ENCODE data around the gene ZNFX1. TPM values are rescaled to one million over a fixed set of nuclear protein-coding genes. Genes with fewer than 3 reads are reported as not detected.
"Not testable (repeated sequence)": the region's sequence is repeated elsewhere in the genome, so short reads cannot be mapped to it uniquely, and the experiment has no call there.

The ZNFX1 gene
- total RNA-seq, 1 donor, result 56.6 TPM

DNA sequence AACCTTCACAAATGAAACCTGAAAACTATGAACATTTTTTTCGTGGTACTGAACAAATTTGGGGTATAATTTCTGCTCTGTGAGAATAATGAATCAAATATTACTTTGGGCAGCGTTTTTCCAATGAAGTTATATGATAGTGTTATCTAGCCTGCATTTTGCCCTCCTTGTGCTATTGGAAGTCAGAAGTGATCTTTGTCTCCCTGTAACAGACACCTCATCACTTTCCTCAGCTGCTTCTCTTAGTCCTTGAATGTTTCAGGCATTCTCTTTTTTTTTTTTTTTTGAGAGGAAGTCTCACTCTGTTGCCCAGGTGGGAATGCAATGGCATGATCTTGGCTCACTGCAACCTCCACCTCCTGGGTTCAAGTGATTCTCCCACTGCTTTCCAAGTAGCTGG is 48.5 kb downstream of the ZNFX1 start:
- TF ChIP-seq, protein P1, sequence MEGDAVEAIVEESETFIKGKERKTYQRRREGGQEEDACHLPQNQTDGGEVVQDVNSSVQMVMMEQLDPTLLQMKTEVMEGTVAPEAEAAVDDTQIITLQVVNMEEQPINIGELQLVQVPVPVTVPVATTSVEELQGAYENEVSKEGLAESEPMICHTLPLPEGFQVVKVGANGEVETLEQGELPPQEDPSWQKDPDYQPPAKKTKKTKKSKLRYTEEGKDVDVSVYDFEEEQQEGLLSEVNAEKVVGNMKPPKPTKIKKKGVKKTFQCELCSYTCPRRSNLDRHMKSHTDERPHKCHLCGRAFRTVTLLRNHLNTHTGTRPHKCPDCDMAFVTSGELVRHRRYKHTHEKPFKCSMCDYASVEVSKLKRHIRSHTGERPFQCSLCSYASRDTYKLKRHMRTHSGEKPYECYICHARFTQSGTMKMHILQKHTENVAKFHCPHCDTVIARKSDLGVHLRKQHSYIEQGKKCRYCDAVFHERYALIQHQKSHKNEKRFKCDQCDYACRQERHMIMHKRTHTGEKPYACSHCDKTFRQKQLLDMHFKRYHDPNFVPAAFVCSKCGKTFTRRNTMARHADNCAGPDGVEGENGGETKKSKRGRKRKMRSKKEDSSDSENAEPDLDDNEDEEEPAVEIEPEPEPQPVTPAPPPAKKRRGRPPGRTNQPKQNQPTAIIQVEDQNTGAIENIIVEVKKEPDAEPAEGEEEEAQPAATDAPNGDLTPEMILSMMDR (IDR thresholded peaks at IDR 0.05; ENCODE audit: insufficient read depth, low read depth, low read length), result no peak
- no peak overlapping the region for H3K4me3 ChIP-seq (ENCODE audit: low read depth, low read length)
- no peak for DNase-seq (ENCODE audit: low read depth)

DNA sequence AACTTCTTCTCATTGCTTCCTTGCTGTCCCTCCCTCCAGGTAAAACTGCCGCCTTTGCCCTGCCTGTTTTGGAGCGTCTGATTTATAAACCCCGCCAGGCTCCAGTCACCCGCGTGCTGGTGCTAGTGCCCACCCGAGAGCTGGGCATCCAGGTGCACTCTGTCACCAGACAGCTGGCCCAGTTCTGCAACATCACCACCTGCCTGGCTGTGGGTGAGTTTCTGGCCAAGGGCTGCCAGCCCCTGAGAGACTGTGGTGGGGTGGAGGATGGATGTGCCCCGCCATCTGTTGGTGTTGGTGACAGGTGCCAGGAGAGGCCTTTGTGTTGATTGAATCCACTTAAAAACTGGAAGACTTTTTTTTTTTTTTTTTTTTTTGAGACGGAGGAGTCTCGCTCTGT is 49.2 kb downstream of the ZNFX1 start:
- H3K4me3 ChIP-seq (ENCODE audit: low read depth, low read length), result no peak overlapping the region
- TF ChIP-seq, protein P1 (IDR thresholded peaks at IDR 0.05; ENCODE audit: insufficient read depth, low read depth, low read length), result no peak
- no peak for DNase-seq (ENCODE audit: low read depth)

DNA sequence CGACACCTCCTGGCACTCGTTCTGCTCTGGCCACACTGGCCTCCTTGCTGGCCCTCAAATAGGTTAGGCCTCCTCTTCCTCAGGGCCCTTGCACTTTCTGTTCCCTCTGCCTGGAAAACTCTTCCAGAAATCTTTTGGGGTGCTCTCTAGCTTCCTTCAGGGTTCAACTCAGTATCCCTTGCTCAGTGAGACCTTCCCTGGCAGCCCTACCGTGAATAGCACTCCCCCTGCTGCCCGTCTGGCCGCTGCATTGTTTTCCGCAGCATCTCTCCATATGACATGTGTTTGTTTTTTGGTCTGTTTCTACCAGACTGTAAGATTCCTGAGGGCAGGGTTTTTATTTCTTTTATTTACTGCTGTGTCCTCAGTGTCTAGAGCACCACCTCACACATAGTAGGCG is 52.0 kb downstream of the ZNFX1 start:
- DNase-seq (ENCODE audit: low read depth), result no peak
- TF ChIP-seq, protein P1 (IDR thresholded peaks at IDR 0.05; ENCODE audit: insufficient read depth, low read depth, low read length), result no peak

DNA sequence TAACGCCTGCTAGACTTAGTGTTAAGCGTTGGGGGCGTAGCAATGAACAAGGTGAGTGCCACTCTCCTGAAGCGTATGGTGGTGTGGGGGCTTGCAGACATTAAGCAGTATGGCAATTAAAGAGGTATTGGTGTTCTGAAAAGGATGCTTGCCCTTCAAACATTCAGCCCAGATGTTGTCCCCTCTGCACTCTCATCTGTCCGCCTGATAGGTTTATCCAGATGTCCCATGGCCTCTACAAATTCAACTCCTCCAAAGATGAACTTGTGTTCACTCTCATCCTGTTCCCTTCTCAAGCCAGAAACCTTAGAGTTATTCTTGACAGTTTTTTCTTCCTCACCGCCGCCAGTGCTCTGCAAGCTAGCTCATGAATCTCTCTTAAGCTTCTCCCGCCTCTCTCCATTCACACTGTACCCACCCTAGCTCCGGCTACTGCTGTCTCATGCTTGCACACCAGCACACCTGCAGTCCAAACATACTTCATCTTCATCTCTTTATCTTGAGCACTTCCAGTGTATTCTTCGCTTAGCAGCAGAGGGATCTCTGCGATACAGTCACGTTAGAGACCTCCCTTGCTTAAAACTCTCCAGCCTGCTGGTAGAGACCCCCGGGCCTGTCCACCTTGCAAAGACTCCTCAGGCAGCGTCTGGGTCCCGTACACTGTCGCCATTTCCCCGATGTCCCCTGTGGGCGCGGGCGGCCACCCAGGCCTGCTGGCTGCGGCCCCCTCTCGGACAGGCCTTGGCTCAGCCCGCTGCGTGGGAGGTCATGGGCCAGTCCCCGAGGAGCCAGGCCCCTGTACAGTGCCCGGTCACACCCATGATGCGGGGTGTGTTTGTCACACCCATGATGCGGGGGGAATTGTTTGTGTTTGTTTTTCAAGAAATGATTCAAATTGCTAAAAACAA is 57.7 kb downstream of the ZNFX1 start:
- TF ChIP-seq, protein P1 (IDR thresholded peaks at IDR 0.05; ENCODE audit: insufficient read depth, low read depth, low read length), result no peak
- no peak for DNase-seq (ENCODE audit: low read depth)
- peak overlapping the region; percentile 100 for H3K4me3 ChIP-seq (ENCODE audit: low read depth, low read length)

More for the DNA sequence above, 52.0 kb downstream of the ZNFX1 start:
- no peak overlapping the region for H3K4me3 ChIP-seq (ENCODE audit: low read depth, low read length)

DNA sequence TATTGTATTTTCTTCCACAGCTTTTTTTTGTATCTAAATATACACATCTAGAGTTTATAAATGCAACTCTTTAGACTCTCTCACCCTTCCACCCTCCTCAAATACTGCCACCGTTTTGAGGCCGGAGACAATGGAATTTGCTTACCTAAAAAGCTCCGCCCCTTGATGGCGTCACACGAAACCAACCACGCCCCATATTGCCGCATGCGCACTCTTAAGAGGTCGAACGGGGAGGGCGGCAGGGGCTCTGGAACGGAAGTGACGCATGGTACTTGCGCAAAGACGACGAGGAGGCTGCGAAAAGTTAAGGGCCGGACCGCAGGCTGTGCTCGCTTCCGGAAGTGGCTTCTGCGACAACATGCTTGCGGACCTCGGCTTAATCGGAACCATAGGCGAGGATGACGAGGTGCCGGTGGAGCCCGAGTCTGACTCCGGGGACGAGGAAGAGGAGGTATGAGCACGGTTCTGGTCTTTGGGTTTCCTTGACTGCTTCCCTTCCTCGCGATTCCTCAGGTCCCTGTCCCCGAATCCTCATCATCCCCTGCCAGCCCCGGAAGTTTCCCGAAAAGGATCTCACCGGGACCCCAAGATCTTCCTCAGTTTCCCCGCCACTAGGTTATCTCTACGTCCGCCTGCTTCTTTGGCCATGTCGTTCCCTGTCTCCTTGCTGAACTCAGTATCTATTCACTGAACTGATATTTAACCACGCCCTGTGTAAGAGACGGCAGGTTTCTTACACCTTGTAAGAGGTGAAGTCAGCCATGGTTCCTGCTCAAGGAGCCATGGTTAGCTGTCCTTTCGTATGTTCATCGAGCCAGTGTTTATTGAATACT is 58.5 kb downstream of the ZNFX1 start, which contains the start of gene DDX27:
TSS of gene DDX27 (plus strand) at position 326 of the 833 bp plus-strand sequence. CDS start at position 359, 33 bp downstream.
- TF ChIP-seq, protein P1 (IDR thresholded peaks at IDR 0.05; ENCODE audit: insufficient read depth, low read depth, low read length), result no peak
- peak within 1 kb of the TSS; percentile 100 for H3K4me3 ChIP-seq (ENCODE audit: low read depth, low read length)
- peak; percentile 99 for DNase-seq (ENCODE audit: low read depth)

DNA sequence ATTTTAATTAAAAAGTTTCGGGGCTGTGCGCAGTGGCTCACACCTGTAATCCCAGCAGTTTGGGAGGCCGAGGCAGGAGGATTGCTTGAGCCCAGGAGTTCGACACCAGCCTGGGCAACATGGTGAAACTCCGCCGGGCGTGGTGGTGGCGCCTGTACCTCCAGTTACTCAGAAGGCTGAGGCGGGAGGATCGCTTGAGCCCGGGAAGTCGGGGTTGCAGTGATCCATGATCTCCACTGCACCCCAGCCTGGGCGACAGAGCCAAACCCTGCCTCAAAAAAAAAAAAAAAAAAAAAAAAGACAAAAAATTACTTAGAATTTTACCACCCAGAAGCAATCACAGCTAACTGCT is 59.1 kb downstream of the ZNFX1 start:
- not testable (repeated sequence) for DNase-seq (ENCODE audit: low read depth)
- H3K4me3 ChIP-seq (ENCODE audit: low read depth, low read length), result peak overlapping the region; percentile 100

DNA sequence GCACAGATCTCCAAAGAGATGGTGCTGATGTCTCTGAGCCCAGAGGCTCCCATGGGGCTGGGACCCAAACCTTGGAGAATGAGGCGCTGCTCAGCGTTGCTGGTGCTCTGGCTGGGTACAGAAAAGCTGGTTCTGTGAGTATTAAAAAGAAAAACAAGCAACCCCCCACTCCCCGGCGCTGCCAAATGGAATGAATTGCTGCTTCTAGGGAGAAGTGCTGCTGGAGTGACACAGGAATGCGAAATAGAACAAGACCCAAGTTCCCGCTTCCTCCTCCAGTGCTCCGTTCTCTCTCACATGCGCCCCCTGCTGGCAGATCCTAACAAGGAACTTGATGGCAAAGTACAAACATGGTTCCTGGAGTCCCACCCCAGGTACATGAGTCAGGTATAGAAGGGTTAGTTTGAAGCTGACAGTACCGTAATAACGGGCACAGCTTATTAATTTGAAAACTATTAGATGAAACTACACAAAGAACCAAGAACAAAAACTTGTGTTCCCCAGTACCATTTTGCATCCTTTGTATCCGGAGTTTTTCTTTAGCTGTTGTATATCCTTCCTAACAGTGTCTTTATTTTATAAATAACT is 60.8 kb downstream of the ZNFX1 start:
- peak; percentile 92 for DNase-seq (ENCODE audit: low read depth)
- H3K4me3 ChIP-seq (ENCODE audit: low read depth, low read length), result peak overlapping the region; percentile 12
- TF ChIP-seq, protein P1 (IDR thresholded peaks at IDR 0.05; ENCODE audit: insufficient read depth, low read depth, low read length), result peak; percentile 86

Data from fibroblast of villous mesenchyme (primary cell).